Trophoblast cell (in vitro differentiated cells and primary cell): Measurements from ENCODE around the gene ELK3.
A peak's percentile ranks its signal among the peaks of the same experiment; 100 is the strongest.

Source experiments
- DNase-seq, 2 donors: peaks; one replicate each; pipeline ENCODE4 v3.0.0-alpha.2; 2016
- H2AFZ ChIP-seq: 2 replicates; pipeline ENCODE4 v1.6.1; 2013; ENCODE audit warnings: low read length, moderate library complexity, mild to moderate bottlenecking; ENCODE audit not compliant: insufficient read depth, poor library complexity
- H2AK5ac ChIP-seq: 2 replicates; pipeline ENCODE4 v1.6.1; 2013; ENCODE audit warnings: mild to moderate bottlenecking, low read length
- H2BK120ac ChIP-seq: 2 replicates; pipeline ENCODE4 v1.6.1; 2013; ENCODE audit warnings: low read length, mild to moderate bottlenecking, moderate library complexity; ENCODE audit not compliant: insufficient read depth, poor library complexity
- H2BK12ac ChIP-seq: 2 replicates; pipeline ENCODE4 v1.6.1; 2013; ENCODE audit warnings: mild to moderate bottlenecking, low read length, moderate library complexity
- H2BK5ac ChIP-seq: 2 replicates; pipeline ENCODE4 v1.6.1; 2013; ENCODE audit warnings: low read length, low read depth, moderate library complexity, mild to moderate bottlenecking; ENCODE audit not compliant: poor library complexity
- H3K14ac ChIP-seq: 2 replicates; pipeline ENCODE4 v1.6.1; 2013; ENCODE audit warnings: mild to moderate bottlenecking, low read length
- H3K18ac ChIP-seq: 2 replicates; pipeline ENCODE4 v1.6.1; 2013; ENCODE audit warnings: mild to moderate bottlenecking, low read length
- H3K23ac ChIP-seq: 2 replicates; pipeline ENCODE4 v1.6.1; 2013; ENCODE audit warnings: low read length
- H3K27ac ChIP-seq: 2 replicates; pipeline ENCODE4 v1.5.1; 2013; ENCODE audit warnings: low read depth, mild to moderate bottlenecking, inconsistent platforms, low read length, moderate library complexity
- H3K27me3 ChIP-seq: 2 replicates; pipeline ENCODE4 v1.6.1; 2013; ENCODE audit warnings: inconsistent platforms, mild to moderate bottlenecking, low read length, moderate library complexity; ENCODE audit not compliant: insufficient read depth
- H3K36me3 ChIP-seq, 2 experiments: 1 replicate in 1 of 2; 2 replicates in 1 of 2; pipeline ENCODE4 v1.6.1; 2013; ENCODE audit warnings: low read length in 2 of 2, mild to moderate bottlenecking in 2 of 2, moderate library complexity in 1 of 2; ENCODE audit not compliant: insufficient read depth in 2 of 2, control insufficient read depth in 1 of 2
- H3K4ac ChIP-seq: 2 replicates; pipeline ENCODE4 v1.6.1; 2013; ENCODE audit warnings: low read depth, mild to moderate bottlenecking, low read length, moderate library complexity
- H3K4me1 ChIP-seq, 2 experiments: 1 replicate in 1 of 2; 2 replicates in 1 of 2; pipeline ENCODE4 v1.6.1; 2013; ENCODE audit warnings: low read length in 2 of 2, mild to moderate bottlenecking in 2 of 2, moderate library complexity in 1 of 2; ENCODE audit not compliant: insufficient read depth in 2 of 2, control insufficient read depth in 1 of 2
- H3K4me2 ChIP-seq: 2 replicates; pipeline ENCODE4 v1.6.1; 2013; ENCODE audit warnings: inconsistent platforms, mild to moderate bottlenecking, low read length, moderate library complexity
- H3K4me3 ChIP-seq: 2 replicates; pipeline ENCODE4 v1.5.1; 2013; ENCODE audit warnings: mild to moderate bottlenecking, low read depth, low read length, inconsistent platforms
- H3K79me1 ChIP-seq: one replicate; pipeline ENCODE4 v1.6.1; 2013; ENCODE audit warnings: low read length
- H3K79me2 ChIP-seq: 2 replicates; pipeline ENCODE4 v1.6.1; 2013; ENCODE audit warnings: low read length, mild to moderate bottlenecking; ENCODE audit not compliant: control insufficient read depth, insufficient read depth, poor library complexity
- H3K9ac ChIP-seq: 2 replicates; pipeline ENCODE4 v1.6.1; 2013; ENCODE audit warnings: mild to moderate bottlenecking, low read length
- H3K9me3 ChIP-seq: 2 replicates; pipeline ENCODE4 v1.6.1; 2013; ENCODE audit warnings: low read depth, mild to moderate bottlenecking, control low read depth, inconsistent platforms, low read length; ENCODE audit not compliant: insufficient read depth
- H4K12ac ChIP-seq: 2 replicates; pipeline ENCODE4 v1.6.1; 2013; ENCODE audit warnings: low read depth, mild to moderate bottlenecking, low read length, moderate library complexity
- H4K8ac ChIP-seq: 2 replicates; pipeline ENCODE4 v1.6.1; 2013; ENCODE audit warnings: low read depth, mild to moderate bottlenecking, low read length, moderate library complexity
- H4K91ac ChIP-seq: one replicate; pipeline ENCODE4 v1.6.1; 2013; ENCODE audit warnings: low read depth, mild to moderate bottlenecking, low read length, moderate library complexity
- WGBS: extraction: QIAGEN DNeasy Blood & Tissue Kit; methylation state at CpG from one replicate; pipeline ENCODE4 v1.1.7; 2013; ENCODE audit warnings: missing lambda C conversion rate; ENCODE audit not compliant: insufficient read length, insufficient coverage; ENCODE audit errors: extremely low coverage; 5-methylcytosine and 5-hydroxymethylcytosine counted together

Gene ELK3

DNA sequence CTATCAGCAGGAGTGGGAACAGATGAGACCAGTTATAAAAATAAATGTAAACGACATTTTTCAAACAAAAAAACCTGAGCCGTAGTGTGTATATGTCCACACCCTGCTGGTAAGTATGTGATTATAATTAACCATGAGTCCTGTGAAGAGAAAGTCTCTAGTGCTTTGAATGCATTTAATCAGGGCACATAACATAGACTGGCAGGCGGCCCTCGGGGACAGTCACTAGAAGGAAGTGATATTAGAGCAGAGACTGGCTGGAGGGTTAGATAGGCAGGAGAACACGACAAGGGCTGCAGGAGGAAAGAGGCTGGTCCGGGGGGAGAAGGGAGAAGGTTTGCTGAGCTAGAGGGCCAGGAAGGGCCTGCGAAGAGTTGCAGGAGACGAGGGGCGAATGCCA is 23.8 kb upstream of the ELK3 start:
- Histone ChIP-seq H4K91ac (no peak overlapping the region), H3K4me2 (no peak overlapping the region)

DNA sequence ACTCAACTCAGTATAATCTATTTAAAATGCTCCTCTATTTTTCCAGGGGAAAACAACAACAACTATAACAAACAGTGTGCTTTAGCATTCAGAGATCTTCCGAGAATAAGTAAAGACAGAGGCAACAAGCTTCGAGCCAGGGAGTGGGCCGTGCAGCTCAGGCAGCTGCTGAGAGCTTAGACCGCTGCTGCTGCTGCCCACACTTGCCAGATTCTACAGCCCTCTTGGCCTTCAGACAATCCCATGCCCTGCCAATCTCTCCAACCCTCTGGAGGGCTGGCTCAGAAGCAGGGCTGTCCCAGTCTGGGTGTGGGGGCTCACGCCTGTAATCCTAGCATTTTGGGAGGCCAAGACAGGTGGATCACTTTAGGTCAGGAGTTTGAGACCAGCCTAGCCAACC is 23.4 kb upstream of the ELK3 start:
- Histone ChIP-seq H4K8ac (no peak overlapping the region), H3K79me1 (no peaks in the 10 kb centered on the region), H4K12ac (no peak overlapping the region)

More for the DNA sequence above, 23.8 kb upstream of the ELK3 start:
- H3K18ac ChIP-seq, result no peak overlapping the region
- no peak overlapping the region for H2AFZ ChIP-seq
- DNase-seq, result no peak
- no peaks in the 10 kb centered on the region for H3K27me3 ChIP-seq
- no CpG with 5 or more reads among the region's 9 CpGs for whole genome bisulfite sequencing
- no peak overlapping the region for H3K27ac ChIP-seq
- H4K12ac ChIP-seq, result no peak overlapping the region
- no peak overlapping the region for H2BK12ac ChIP-seq
- H3K4ac ChIP-seq, result no peak overlapping the region
- no peaks in the 10 kb centered on the region for H3K9me3 ChIP-seq
- no peaks in the 10 kb centered on the region for H3K79me2 ChIP-seq
- H3K4me3 ChIP-seq, result no peak overlapping the region
- H4K8ac ChIP-seq, result no peak overlapping the region
- peaks cover 5 to 6% of the 10 kb centered on the region in 2 experiments for H3K4me1 ChIP-seq
- H3K79me1 ChIP-seq, result no peaks in the 10 kb centered on the region
- no peak overlapping the region for H3K9ac ChIP-seq
- no peak overlapping the region for H2BK120ac ChIP-seq
- H3K23ac ChIP-seq, result no peak overlapping the region
- H2BK5ac ChIP-seq, result no peak overlapping the region
- no peak overlapping the region for H2AK5ac ChIP-seq
- H3K14ac ChIP-seq, result no peak overlapping the region
- H3K36me3 ChIP-seq, result no peaks in the 10 kb centered on the region

DNA sequence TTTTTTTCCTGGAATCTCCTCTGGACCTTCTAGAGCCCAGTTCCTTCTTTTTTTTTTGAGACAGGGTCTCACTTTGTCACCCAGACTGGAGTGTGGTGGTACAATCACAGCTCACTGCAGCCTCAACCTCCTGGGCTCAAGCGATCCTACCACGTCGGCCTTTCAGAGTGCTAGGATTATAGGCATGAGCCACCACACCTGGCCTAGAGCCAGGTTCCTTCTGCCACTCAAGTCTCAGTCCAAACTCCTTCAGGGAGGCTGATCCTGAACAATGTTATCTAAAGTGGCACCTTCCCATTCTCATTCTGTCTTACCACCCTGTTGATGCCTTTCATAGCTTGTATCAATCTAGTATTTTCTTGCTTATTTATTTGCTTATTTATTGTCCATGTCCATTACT is 22.3 kb upstream of the ELK3 start:
- Histone ChIP-seq H3K27ac (no peak overlapping the region), H3K4me1 (no peaks in the 10 kb centered on the region), H4K8ac (no peak overlapping the region), H3K9ac (no peak overlapping the region), H3K23ac (no peak overlapping the region), H4K12ac (no peak overlapping the region), H2BK5ac (no peak overlapping the region), H3K4ac (no peak overlapping the region), H3K14ac (no peak overlapping the region), H4K91ac (no peak overlapping the region), H2BK12ac (no peak overlapping the region), H2AFZ (no peak overlapping the region), H3K4me2 (no peak overlapping the region), H3K4me3 (no peak overlapping the region), H2AK5ac (no peak overlapping the region), H3K79me2 (no peaks in the 10 kb centered on the region), H3K36me3 (no peaks in the 10 kb centered on the region), H3K9me3 (peaks cover 4% of the 10 kb centered on the region), H3K27me3 (no peaks in the 10 kb centered on the region), H3K79me1 (no peaks in the 10 kb centered on the region), H2BK120ac (no peak overlapping the region), H3K18ac (no peak overlapping the region)
- DNase-seq, result no peak
- WGBS, result no CpG with 5 or more reads among the region's 3 CpGs

More for the DNA sequence above, 23.4 kb upstream of the ELK3 start:
- Histone ChIP-seq H3K4me2 (no peak overlapping the region), H3K9me3 (no peaks in the 10 kb centered on the region), H3K18ac (no peak overlapping the region), H2BK12ac (no peak overlapping the region), H3K4me1 (peaks cover under 1 to 1% of the 10 kb centered on the region in 2 experiments), H3K4ac (no peak overlapping the region), H3K79me2 (no peaks in the 10 kb centered on the region), H3K23ac (no peak overlapping the region), H3K4me3 (no peak overlapping the region), H2AFZ (no peak overlapping the region), H2AK5ac (no peak overlapping the region), H3K27me3 (no peaks in the 10 kb centered on the region), H2BK120ac (no peak overlapping the region), H3K14ac (no peak overlapping the region), H4K91ac (no peak overlapping the region), H3K9ac (no peak overlapping the region), H3K36me3 (no peaks in the 10 kb centered on the region), H3K27ac (no peak overlapping the region), H2BK5ac (no peak overlapping the region)
- DNase-seq, result no peak
- WGBS, result no CpG with 5 or more reads among the region's 5 CpGs

DNA sequence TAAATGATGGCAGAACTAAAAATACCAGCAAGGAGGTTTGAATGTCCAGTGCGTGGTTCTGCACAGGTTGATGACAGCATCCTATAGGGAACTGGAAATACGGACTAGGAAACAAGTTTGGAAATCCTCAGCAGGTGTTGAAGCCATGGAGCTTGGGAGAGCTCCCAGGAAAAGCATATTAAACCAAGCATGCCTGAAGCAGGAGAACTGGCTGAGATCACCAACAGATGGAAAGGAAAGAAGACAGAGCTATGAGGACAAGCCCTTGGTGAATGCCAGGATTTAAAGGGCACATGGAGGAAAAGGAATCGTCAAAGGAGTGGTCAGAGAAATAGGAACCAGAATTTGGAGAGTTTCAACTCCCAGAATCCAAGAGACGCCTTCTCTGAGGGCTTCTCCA is 21.2 kb upstream of the ELK3 start:
- no peaks in the 10 kb centered on the region for H3K4me1 ChIP-seq
- no peak overlapping the region for H3K18ac ChIP-seq
- no peak overlapping the region for H3K27ac ChIP-seq
- no peak overlapping the region for H3K4me2 ChIP-seq
- no peak overlapping the region for H2AK5ac ChIP-seq
- H3K14ac ChIP-seq, result no peak overlapping the region
- H3K4ac ChIP-seq, result no peak overlapping the region
- no peak overlapping the region for H4K91ac ChIP-seq
- no peaks in the 10 kb centered on the region for H3K79me2 ChIP-seq
- no peak overlapping the region for H4K12ac ChIP-seq
- no peaks in the 10 kb centered on the region for H3K36me3 ChIP-seq
- no CpG with 5 or more reads among the region's 4 CpGs for WGBS
- no peak for DNase-seq
- no peak overlapping the region for H2BK120ac ChIP-seq
- no peak overlapping the region for H3K9ac ChIP-seq
- H3K4me3 ChIP-seq, result no peak overlapping the region
- H2BK5ac ChIP-seq, result no peak overlapping the region
- H3K27me3 ChIP-seq, result no peaks in the 10 kb centered on the region
- no peak overlapping the region for H4K8ac ChIP-seq
- H3K79me1 ChIP-seq, result no peaks in the 10 kb centered on the region
- H2BK12ac ChIP-seq, result no peak overlapping the region
- no peak overlapping the region for H2AFZ ChIP-seq
- peak overlapping the region; percentile 52 for H3K23ac ChIP-seq
- H3K9me3 ChIP-seq, result peaks cover 4% of the 10 kb centered on the region
